ENCODE data around the gene TRMT112.
"Not testable (repeated sequence)": the region's sequence is repeated elsewhere in the genome, so short reads cannot be mapped to it uniquely, and the experiment has no call there.

The TRMT112 gene

DNA sequence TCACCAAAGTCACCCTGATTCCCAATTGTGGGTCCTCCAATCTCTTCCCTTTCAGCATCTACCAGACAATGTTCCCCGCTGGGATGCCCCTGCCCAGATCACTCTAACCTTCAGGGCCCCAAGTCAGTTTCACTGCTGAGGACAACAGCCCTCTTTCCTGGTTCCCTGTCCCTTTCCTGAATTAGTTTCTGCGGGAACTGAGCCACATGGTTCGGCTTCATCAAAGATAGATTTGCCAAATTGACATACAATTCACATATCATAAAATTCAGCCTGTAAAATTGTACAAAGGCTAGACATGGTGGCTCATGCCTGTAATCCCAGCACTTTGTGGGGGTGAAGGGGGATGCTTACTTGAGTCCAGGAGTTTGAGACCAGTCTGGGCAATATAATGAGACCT lies 10.6 kb upstream of the TRMT112 start:
- DNase-seq, result no peak

DNA sequence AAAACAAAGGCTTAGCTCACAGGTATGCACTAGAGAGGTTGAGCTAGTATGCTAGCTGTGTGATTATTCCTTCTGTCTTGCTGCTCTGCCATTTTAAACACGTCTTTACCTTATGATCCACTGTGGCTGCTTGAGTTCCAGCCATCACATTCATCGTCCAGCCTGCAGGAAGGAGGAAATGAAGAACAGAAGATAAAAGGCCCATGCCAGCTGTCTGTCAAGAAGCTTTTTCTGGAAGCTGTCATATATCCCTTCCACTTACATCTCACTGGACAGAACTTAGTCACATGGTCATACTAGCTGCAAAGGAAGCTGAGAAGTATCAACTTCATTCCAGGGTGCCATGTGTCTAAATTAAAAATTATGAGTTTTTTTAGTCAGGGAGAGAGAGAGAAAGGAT lies 10.0 kb upstream of the TRMT112 start:
- no peak for DNase-seq

DNA sequence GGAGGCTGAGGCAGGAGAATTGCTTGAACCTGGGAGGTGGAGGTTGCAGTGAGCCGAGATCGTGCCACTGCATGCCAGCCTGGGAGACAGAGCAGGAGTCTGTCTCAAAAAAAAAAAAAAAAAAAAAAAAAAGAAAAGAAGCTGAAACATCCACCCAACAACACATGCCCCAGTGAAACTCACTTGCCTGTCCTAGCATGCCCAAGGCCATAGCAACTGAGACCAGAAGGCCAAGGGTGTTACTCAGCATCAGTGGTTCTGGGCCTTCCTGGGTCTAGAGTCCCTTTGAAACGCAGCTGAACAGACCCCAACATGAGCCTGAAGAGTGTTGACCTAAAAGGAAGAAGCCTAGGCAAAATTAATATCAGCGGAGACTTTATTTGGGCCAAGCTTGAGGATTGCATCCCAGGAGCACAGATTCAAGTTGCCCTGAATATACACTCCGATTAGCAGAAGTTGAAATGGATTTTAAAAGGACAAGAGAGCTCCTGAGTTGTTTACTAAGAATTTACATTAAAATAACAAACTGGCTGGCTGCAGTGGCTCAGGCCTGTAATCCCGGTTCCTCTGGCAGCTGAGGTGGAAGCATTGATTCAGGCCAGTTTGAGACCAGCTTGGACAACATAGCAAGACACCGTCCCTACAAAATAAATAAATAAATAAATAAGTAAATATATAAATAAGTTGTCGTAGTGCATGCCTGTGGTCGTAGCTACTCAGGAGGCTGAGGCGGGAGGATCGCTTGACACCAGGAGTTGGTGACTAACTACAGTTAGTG lies 7.5 kb upstream of the TRMT112 start:
- DNase-seq, result no peak

DNA sequence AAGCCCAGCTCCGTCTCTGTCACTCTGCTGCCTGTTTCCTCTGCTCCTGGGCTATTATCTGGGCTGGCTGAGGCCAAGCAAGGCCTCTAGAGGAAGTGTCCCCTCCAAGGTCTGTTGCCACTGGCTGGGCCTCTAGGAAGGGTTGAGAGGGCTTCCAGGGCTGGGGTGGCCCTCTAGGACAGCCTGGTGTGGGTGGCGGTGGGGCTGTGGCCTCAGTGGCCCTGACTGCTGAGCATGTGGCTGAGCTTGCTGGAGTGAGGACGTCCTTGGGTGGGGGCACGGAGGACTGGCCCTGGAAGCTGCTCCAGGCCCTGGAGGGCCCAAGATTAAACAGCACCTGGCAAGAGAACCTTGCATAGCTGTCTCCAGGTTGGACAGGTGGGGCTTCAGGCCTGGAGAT lies 6.6 kb upstream of the TRMT112 start:
- DNase-seq, result not testable (repeated sequence)

DNA sequence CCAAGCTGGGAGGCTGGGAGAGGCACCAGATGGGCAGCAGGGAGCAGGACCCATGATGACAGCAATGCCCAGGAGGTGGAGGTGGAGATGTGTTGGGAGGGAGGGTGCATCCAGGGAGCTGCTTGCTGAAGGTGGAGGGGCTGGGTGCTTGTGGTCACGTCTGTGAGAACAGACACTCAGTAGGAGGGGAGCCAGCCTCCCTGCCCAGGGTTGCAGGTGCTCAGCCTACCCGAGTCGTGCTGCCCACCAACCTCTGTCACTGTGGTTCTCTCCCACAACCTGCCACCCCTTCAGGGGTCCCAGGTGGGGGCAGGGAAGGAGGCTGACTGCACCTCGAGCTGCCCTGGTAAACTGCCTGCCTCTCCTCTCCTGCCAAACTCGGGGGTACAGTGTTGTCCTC lies 6.0 kb upstream of the TRMT112 start:
- no peak for DNase-seq

DNA sequence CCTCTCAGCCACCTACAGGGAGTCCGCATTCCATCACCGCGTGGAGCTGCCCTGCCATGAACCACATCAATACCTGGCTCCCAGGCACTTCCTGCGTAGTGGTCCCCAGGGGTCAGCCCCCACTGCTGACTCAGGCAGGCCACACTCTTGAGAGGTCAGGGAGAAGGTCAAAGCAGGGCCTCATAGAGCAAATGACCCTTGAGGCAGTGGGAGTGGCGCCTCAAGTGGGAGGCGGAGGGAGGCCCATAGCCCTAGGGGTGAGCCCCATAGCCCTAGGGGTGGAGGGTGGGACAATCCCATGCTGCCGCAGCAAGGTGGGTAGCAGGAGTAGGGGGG lies 5.5 kb upstream of the TRMT112 start:
- DNase-seq, result no peak

DNA sequence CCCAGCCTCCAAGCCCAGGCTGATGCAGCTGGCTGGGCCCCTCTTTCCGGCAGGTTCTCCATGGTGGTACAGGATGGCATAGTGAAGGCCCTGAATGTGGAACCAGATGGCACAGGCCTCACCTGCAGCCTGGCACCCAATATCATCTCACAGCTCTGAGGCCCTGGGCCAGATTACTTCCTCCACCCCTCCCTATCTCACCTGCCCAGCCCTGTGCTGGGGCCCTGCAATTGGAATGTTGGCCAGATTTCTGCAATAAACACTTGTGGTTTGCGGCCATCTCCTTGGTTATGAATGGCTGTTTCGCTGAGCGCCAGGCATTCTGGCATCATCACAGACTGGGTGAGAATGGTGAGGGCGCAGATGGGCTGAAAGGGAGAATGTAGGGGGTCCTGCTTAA lies 4.2 kb upstream of the TRMT112 start:
- DNase-seq, result no peak

DNA sequence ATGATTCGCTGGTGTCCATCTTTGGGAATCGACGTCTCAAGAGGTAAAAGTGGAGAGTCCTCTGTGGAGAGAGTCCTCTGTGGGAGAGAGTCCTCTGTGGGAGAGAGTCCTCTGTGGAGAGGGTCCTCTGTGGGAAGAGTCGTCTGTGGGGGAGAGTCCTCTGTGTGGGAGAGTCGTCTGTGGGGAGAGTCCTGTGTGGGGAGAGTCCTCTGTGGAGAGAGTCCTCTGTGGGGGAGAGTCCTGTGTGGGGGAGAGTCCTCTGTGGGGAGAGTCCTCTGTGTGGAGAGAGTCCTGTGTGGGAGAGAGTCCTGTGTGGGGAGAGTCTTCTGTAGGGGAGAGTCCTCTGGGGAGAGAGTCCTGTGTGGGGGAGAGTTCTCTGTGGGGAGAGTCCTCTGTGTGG lies 3.7 kb upstream of the TRMT112 start:
- no peak for DNase-seq

DNA sequence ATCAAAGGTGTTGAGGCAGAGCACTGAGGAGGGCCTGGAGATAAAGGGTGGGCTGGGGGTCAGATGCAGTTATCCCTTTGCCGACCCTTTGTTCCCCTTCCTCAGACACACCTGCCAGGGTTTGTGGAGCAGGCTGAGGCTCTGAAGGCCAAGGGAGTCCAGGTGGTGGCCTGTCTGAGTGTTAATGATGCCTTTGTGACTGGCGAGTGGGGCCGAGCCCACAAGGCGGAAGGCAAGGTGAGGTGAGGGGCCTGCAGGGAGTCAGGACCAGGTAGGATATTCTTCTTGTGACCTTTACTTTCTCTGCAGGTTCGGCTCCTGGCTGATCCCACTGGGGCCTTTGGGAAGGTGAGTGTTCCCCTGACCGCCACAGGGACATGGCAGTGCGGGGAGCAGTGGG lies 3.2 kb upstream of the TRMT112 start:
- DNase-seq, result no peak

DNA sequence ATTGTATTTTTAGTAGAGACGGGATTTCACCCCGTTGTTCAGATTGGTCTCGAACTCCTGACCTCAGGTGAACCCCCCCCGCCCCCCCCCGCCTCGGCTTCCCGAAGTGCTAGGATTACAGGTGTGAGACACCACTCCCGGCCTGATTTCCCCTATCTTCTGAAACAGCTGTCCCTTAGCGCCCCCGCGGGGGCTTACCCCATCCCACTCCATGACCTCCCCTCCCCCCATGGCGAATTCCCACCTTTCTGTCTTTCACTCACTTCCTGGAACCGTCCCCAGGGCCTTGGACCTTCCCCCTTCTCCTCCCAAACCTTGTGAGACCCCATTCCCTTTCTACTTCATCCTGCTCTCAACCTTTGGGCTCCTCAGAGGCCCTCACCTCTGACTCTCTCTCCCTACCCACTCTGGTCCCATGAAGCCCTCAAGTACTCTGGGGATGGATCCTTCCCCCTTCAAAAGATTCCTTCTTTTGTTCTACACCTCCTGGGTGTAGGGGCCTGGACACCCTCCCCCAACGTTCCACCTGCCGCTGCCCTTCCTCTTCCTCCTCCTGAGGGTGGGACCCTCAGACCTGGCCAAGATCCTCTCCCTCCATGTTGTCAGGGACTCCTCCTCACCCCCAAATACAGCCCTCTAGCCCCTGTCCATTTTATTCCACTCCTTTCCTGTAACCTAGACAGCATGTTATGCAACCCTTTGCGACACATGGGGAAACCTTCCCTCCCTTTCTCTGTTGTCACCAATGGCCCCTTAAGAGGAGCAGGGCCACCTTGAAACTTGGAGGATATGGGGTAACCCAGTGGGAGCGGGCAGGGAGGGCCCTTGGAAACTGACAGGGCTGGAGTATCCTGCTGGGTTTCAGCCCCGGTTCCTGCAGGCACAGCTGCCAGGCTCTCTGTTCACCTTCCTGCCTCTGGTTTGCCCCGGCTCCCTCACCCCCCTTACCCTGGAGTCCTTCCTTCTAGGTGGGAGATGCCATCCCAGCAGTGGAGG lies 1.7 kb upstream of the TRMT112 start:
- DNase-seq, result no peak

DNA sequence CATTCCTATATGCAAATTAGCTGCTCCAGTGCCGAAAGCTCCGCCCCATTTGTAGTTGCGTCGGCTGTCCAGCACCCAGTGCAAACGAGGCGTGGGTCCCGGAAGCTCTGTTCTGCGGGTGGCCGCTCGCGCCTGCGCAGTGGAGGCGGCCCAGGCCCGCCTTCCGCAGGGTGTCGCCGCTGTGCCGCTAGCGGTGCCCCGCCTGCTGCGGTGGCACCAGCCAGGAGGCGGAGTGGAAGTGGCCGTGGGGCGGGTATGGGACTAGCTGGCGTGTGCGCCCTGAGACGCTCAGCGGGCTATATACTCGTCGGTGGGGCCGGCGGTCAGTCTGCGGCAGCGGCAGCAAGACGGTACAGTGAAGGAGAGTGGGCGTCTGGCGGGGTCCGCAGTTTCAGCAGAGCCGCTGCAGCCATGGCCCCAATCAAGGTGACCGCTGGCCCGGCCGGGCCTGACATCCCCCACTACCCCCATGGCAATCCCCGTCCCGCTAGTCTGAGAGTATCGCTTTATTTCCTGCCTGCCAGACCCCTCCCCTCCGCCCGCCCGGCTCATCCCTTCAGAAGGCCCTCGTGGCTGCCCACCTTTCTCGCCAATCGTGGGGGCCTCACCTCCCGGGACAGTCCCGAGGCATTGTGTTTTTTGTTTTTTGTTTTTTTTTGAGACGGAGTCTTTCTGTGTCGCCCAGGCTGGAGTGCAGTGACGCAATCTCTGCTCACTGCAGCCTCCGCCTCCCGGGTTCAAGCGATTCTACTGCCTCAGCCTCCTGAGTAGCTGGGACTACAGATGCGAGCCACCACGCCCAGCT lies 804 bp upstream of the TRMT112 start, which contains the start of gene PRDX5:
Gene PRDX5, plus strand, starts transcription at position 161 of the 805 bp plus-strand sequence. Its CDS starts 95 bp downstream, at position 256.
- DNase-seq, result peak; percentile 91

DNA sequence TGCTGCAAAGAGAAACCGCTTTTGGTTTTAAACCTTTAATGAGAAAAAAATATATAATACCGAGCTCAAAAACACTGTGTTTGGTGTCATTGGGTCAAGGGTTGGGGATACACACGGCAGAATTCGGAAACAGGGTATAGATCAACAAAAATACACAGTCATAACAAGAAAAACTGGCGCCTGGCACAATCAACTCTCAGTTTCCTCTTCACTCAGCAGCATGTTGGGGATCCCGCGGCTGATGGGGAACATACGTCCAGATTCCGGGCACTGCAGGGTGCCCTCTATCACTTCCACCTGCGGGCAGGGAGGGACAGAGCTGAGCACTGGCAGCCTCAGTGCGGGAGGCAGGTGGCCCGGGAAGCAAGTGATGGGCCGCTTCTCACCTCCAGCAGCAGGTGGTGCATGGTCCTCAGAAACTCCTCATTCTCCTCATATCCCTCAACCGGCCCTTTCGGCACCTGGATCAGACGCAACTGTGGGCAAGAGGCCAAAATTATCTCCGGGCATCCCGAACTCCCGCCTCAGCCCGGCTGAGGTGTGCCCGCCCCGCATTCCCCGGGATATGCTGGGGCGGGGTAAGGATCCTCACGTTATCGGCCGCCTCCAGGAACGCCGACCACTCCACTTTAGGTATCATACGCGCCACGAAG lies 561 bp downstream of the TRMT112 start:
- DNase-seq, result peak; percentile 34

DNA sequence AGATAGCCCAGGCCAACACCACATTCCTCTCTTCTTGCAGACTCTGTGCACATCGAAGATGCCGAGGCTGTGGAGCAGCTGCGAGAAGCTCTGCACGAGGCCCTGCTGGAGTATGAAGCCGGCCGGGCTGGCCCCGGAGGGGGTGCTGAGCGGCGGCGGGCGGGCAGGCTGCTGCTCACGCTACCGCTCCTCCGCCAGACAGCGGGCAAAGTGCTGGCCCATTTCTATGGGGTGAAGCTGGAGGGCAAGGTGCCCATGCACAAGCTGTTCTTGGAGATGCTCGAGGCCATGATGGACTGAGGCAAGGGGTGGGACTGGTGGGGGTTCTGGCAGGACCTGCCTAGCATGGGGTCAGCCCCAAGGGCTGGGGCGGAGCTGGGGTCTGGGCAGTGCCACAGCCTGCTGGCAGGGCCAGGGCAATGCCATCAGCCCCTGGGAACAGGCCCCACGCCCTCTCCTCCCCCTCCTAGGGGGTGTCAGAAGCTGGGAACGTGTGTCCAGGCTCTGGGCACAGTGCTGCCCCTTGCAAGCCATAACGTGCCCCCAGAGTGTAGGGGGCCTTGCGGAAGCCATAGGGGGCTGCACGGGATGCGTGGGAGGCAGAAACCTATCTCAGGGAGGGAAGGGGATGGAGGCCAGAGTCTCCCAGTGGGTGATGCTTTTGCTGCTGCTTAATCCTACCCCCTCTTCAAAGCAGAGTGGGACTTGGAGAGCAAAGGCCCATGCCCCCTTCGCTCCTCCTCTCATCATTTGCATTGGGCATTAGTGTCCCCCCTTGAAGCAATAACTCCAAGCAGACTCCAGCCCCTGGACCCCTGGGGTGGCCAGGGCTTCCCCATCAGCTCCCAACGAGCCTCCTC lies 1.5 kb downstream of the TRMT112 start:
- not testable (repeated sequence) for DNase-seq

DNA sequence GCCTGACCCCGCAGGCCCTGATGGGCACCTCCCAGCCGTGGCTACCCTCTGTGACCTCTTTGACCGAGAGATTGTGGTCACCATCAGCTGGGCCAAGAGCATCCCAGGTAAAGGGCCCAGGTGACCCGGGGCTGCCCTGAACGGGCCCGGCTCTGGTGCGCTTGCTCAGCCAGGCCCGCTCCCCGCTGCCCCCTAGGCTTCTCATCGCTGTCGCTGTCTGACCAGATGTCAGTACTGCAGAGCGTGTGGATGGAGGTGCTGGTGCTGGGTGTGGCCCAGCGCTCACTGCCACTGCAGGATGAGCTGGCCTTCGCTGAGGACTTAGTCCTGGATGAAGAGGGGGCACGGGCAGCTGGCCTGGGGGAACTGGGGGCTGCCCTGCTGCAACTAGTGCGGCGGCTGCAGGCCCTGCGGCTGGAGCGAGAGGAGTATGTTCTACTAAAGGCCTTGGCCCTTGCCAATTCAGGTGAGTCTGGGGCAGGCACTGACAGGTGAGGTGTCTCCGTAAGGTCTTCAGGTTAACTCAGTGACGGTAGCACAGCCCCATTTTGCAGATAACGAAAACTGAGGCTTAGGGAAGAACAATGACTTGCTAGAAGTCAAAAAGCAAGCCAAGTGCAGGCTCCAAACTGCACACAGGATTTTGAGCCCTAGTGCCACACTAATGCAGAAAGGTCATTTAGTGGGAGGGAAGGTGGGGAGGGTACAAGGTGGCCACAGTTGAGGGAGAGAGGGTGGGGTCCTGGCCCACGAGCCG lies 2.4 kb downstream of the TRMT112 start:
- no peak for DNase-seq

DNA sequence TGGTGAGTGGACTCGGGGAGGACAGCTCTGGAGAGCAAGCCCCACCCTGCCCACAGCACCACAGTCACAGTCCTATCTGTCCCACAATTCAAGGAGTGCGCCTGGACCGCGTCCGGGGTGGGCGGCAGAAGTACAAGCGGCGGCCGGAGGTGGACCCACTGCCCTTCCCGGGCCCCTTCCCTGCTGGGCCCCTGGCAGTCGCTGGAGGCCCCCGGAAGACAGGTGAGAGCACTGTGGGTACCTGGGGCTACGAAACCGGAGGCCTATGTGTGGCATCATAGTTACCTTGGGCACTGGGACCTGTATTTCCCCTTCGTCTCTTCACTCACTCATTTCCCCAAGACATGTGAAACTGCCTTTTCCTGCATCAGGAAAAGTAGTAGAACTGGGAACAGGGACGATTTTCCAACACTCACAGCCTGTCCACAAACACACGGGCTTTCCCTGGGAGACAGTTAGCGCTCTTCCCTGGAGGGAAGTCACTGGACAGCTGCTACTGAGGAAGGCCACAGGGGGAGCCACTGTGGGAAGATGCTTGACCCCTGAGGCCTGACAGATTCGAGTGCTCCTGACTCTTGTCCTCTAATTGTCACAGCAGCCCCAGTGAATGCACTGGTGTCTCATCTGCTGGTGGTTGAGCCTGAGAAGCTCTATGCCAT lies 3.1 kb downstream of the TRMT112 start:
- no peak for DNase-seq

DNA sequence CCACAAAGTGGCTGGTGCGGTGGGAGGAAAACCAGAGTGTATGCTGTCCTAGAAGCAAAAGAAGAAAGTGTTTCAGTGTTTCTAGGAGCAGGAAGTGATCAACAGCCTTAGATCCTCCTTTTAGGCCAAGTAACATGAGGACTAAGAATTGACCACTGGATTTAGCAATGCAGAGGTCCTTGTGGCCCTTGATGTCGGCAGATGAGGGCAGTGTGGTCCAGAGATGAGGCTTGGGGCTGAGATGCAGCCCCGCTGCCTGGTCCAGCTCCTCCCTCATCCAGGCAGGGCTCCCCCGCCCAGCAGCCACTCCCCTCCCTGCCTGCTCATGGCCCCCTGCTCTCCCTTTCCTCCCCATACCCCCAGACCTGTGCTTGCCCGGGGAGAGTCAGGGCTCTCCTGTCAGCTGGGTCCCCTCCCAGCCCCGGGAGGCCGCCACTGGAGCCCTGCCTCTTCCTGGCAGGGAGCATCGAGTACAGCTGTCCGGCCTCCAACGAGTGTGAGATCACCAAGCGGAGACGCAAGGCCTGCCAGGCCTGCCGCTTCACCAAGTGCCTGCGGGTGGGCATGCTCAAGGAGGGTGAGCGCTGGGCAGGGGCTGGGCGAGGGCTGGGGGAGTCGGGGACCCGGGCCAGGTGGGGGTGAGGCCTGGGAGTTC lies 3.7 kb downstream of the TRMT112 start:
- no peak for DNase-seq

DNA sequence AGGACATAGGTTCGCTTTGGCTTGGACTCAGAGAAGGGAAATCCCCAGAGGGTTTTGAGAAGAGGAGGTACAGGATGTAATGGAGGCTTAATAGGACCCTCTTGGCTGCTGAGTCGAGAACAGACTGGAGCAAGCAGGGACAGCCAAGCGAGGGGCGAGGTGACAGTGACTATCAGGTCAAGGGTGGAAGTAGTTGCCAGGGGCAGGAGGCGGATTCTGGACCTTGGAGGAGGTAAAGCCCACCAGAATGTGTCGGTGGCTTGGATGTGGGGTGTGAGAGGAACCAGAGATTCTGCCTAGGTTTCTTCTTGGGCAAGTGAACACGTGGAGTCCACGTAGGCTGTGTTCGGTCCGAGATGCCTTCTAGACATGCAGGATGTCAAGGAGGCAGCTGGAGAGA lies 4.4 kb downstream of the TRMT112 start:
- no peak for DNase-seq

DNA sequence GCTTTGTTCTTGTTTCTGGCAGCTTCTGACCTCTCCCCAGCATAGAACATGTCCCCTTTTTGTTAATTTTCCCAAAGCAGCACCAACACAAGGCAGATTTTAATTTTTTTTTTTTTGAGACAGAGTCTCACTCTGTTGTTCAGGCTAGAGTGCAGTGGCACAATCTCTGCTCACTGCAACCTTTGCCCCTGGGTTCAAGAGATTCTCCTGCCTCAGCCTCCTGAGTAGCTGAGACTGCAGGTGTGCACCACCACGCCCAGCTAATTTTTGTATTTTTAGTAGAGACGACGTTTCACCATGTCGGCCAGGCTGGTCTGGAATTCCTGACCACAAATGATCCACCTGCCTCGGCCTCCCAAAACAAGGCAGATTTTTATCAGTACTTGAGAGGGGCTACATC lies 9.6 kb downstream of the TRMT112 start:
- not testable (repeated sequence) for DNase-seq

DNA sequence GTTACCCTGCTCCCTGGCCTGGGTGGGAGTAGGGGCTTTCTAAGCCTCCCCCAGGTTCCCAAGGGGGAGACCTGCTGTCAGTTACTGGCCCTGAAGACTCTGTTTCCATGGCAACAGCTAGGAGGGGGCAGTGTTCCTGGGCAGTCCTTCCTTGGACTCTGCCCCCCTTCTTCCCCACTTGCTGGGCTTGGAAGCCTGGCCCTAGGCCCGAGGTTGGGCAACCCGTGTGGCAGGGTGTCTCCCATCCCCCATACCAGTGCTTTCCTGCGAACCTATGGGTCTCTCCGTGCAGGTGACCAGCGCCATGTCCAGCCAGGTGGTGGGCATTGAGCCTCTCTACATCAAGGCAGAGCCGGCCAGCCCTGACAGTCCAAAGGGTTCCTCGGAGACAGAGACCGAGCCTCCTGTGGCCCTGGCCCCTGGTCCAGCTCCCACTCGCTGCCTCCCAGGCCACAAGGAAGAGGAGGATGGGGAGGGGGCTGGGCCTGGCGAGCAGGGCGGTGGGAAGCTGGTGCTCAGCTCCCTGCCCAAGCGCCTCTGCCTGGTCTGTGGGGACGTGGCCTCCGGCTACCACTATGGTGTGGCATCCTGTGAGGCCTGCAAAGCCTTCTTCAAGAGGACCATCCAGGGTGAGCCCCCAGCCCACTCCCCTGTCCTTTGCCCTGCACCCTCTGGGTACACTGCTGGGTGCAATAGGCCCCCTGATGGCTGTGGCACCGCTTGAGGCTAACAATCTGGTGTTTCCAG lies 10.3 kb downstream of the TRMT112 start:
- DNase-seq, result no peak

Measured in activated gamma-delta T cell treated with Interleukin-2 at 50 U/mL for 16 hours (primary cell).